K562 (cell line): ENCODE data around the gene FAM20B. TPM values are rescaled to one million over a fixed set of nuclear protein-coding genes. Genes with fewer than 3 reads are reported as not detected.

Experiments used
- DDX20 ChIP-seq: fragments of 450-650 bp; IDR thresholded peaks from 2 replicates; pipeline ENCODE4 v1.6.1; 2016; ENCODE audit warnings: missing genetic modification characterization, low read depth, mild to moderate bottlenecking, missing compliant biosample characterization, moderate library complexity
- GMEB1 ChIP-seq: fragments of 250-450 bp; sonication (Bioruptor Pico); IDR thresholded peaks from 2 replicates; pipeline ENCODE4 v1.4.0; 2020; ENCODE audit warnings: mild to moderate bottlenecking
- MBD2 ChIP-seq: sonication (generic); IDR thresholded peaks from 2 replicates; pipeline ENCODE4 v1.6.1; 2016; ENCODE audit warnings: low read depth, borderline replicate concordance
- MCM5 ChIP-seq: fragments of 450-650 bp; IDR thresholded peaks from 2 replicates; pipeline ENCODE4 v1.6.1; 2016; ENCODE audit warnings: low read depth
- NR4A1 ChIP-seq, 2 experiments: fragments of 250-450 bp in 1 of 2; fragments of 450-650 bp in 1 of 2; sonication (Bioruptor Pico) in 1 of 2; IDR thresholded peaks; 2 replicates each; pipeline versions ENCODE4 v1.4.0 to v1.6.1; 2016 to 2020; ENCODE audit warnings: mild to moderate bottlenecking in 2 of 2, missing compliant biosample characterization in 1 of 2, missing genetic modification characterization in 1 of 2, moderate library complexity in 1 of 2
- ZBTB40 ChIP-seq, 2 experiments: fragments of 450-650 bp in 1 of 2; sonication (generic) in 1 of 2; formaldehyde crosslinking in 1 of 2; IDR thresholded peaks; 2 replicates each; pipeline versions ENCODE4 v1.7.1 to v1.9.0; 2016 to 2022; ENCODE audit warnings: inconsistent platforms in 1 of 2, mild to moderate bottlenecking in 1 of 2, missing genetic modification reagents in 1 of 2
- ZBTB49 ChIP-seq: sonication (generic); formaldehyde crosslinking; IDR thresholded peaks from 2 replicates; pipeline ENCODE4 v1.8.0; 2022; ENCODE audit warnings: missing genetic modification reagents, mild to moderate bottlenecking, borderline replicate concordance
- polyA plus RNA-seq, 8 experiments: library from polyadenylated mRNA; depleted of rRNA in 4 of 8; stranded (reverse) in 5 of 8; unstranded in 3 of 8; fragments of >200 nt; fragmentation: Nextera tagmentation in 2 of 8; fragmentation: Illumina TruSeq in 1 of 8; extraction: Ambion mirVana in 2 of 8; extraction: Trizol in 1 of 8; gene quantifications; 2 replicates each; pipeline versions ENCODE4 v1.2.1 to v1.2.3, GENCODE V29; 2011 to 2014; ENCODE audit warnings: inconsistent platforms in 1 of 8, missing spikeins in 1 of 8
- total RNA-seq, 7 experiments: library from RNA; depleted of rRNA in 6 of 7; stranded (reverse); fragments of >200 nt in 6 of 7; fragmentation: Illumina TruSeq in 2 of 7; extraction: Trizol in 2 of 7; gene quantifications; 2 replicates each; pipeline versions ENCODE4 v1.2.1 to v1.2.3, GENCODE V29; 2011 to 2021; ENCODE audit warnings: low replicate concordance in 1 of 7

FAM20B gene
- total and polyA plus RNA-seq, 9 of the 15 experiments (the other 6 are each of a cell fraction or from before 2014, with no cell fraction given): 7.2 to 67.5 (median 42.9) TPM

- TF ChIP-seq ZBTB49 (CRISPR knock-in tag) (no peak), GMEB1 (CRISPR knock-in tag) (no peak), MCM5 (no peak), MBD2 (no peak), NR4A1 (CRISPR knock-in tag; IDR thresholded peaks at IDR 0.05) (no peak), NR4A1 (tag; IDR thresholded peaks at IDR 0.05) (no peak), DDX20 (tag) (no peak), ZBTB40 (IDR thresholded peaks at IDR 0.05) (no peak; the same call in 1 of the 2 replicates), ZBTB40 (CRISPR knock-in tag; IDR thresholded peaks at IDR 0.05) (no peak)
Measured at GRCh38 chr1:179017383-179018326, 8.0 kb upstream of the FAM20B start (continued).
